ENCODE measurements around the gene CDK1.

Gene CDK1

GRCh38 chr10:60778214-60778970 is at the start of gene CDK1:
Gene CDK1 (plus strand): TSS chr10:60778478. CDS start chr10:60780166, 1,688 bp downstream.
- DNase-seq (ENCODE audit: extremely low spot score), result peak; percentile 97
- ChIA-PET POLR2A (interaction anchor here (0.6 to 0.7 kb wide), 2 partner anchors 902 to 1535 kb away, joined by 3 to 9 read pairs; no protein-coding TSS in a partner anchor), CTCF (interaction anchor here (1.0 kb wide), 2 partner anchors 10 to 11 kb away, joined by 3 to 5 read pairs; no protein-coding TSS in a partner anchor)
- no peak for TF ChIP-seq CTCF (IDR thresholded peaks at IDR 0.05; ENCODE audit: control extremely low read depth, extremely low read depth, low read depth, missing control alignments)

GRCh38 chr10:60729106-60729505 is 49.2 kb upstream of the CDK1 start:
- no peak for TF ChIP-seq CTCF (IDR thresholded peaks at IDR 0.05; ENCODE audit: control extremely low read depth, extremely low read depth, low read depth, missing control alignments)
- POLR2A ChIA-PET, result no interaction called here
- DNase-seq (ENCODE audit: extremely low spot score), result no peak
- CTCF ChIA-PET, result interaction anchor here (0.9 to 1.9 kb wide), 2 partner anchors 12 to 66 kb away, joined by 3 to 11 read pairs; no protein-coding TSS in a partner anchor

GRCh38 chr10:60731134-60731885 is 47.0 kb upstream of the CDK1 start:
- no peak for TF ChIP-seq CTCF (IDR thresholded peaks at IDR 0.05; ENCODE audit: control extremely low read depth, extremely low read depth, low read depth, missing control alignments)
- DNase-seq (ENCODE audit: extremely low spot score), result peak; percentile 52
- ChIA-PET POLR2A (no interaction called here), CTCF (interaction anchor here (0.9 kb wide), 1 partner anchor 14 kb away, joined by 3 read pairs; no protein-coding TSS in a partner anchor)

- CTCF ChIA-PET, result no interaction called here
- POLR2A ChIA-PET, result no interaction called here
- TF ChIP-seq CTCF (IDR thresholded peaks at IDR 0.05; ENCODE audit: control extremely low read depth, extremely low read depth, low read depth, missing control alignments), result no peak
- peak; percentile 28 for DNase-seq (ENCODE audit: extremely low spot score)
Observed at GRCh38 chr10:60732198-60732806, 46.0 kb upstream of the CDK1 start.

- DNase-seq (ENCODE audit: extremely low spot score), result peak; percentile 56
- no peak for TF ChIP-seq CTCF (IDR thresholded peaks at IDR 0.05; ENCODE audit: control extremely low read depth, extremely low read depth, low read depth, missing control alignments)
- POLR2A ChIA-PET, result no interaction called here
- CTCF ChIA-PET, result interaction anchor here (1.3 kb wide), 1 partner anchor 31 kb away, joined by 3 read pairs; no protein-coding TSS in a partner anchor
Observed at GRCh38 chr10:60732807-60733516, 45.3 kb upstream of the CDK1 start.

- CTCF ChIA-PET, result interaction anchor here (1.3 kb wide), 1 partner anchor 31 kb away, joined by 3 read pairs; no protein-coding TSS in a partner anchor
- no peak for TF ChIP-seq CTCF (IDR thresholded peaks at IDR 0.05; ENCODE audit: control extremely low read depth, extremely low read depth, low read depth, missing control alignments)
- no peak for DNase-seq (ENCODE audit: extremely low spot score)
- POLR2A ChIA-PET, result no interaction called here
Observed at GRCh38 chr10:60733517-60733822, 44.8 kb upstream of the CDK1 start.

Measured in GM10248 (cell line).